GM21381 (cell line): ENCODE results near the gene FGF10.

Experiments used
- ATAC-seq: cut with Tn5 transposase; IDR thresholded peaks from one replicate; pipeline ENCODE4 v1.9.1; 2021; ENCODE audit warnings: mild to moderate bottlenecking, moderate library complexity; ENCODE audit not compliant: unreplicated experiment

Gene FGF10

DNA sequence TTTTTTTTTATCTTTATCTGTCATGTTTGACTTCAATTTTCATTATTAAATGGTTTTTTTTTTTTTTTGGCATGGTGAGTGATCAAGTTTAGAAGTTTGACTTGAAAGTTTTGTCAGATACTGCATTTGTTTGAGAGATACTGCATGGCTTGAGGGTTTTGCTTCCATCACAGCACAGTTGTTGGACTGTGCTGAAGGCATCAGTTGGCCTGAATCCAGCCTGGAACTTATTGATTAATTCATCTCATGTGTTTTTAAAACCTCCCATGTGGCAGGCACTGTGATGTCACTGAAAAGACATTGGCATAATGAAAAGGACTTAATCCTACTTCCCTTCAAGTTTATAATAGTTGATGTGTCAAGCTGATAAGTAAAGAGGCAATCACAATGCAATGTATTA lies 128.4 kb downstream of the FGF10 start:
- no peak for ATAC-seq

- no peak for ATAC-seq
Observed at GRCh38 chr5:44257653-44258365, 131.4 kb downstream of the FGF10 start.

GRCh38 chr5:44257221-44257620 lies 132.0 kb downstream of the FGF10 start:
- no peak for ATAC-seq
